GM18517 (cell line): ENCODE results near the gene RPL7A.
A peak's percentile ranks its signal among the peaks of the same experiment; 100 is the strongest.
"Not testable (repeated sequence)": the region's sequence is repeated elsewhere in the genome, so short reads cannot be mapped to it uniquely, and the experiment has no call there.

Source experiments
- ATAC-seq: cut with Tn5 transposase; IDR thresholded peaks from one replicate; pipeline ENCODE4 v1.9.1; 2021; ENCODE audit warnings: mild to moderate bottlenecking, moderate library complexity; ENCODE audit not compliant: unreplicated experiment

The RPL7A gene

GRCh38 chr9:133347985-133348717 lies at the start of gene RPL7A, which contains the start of gene MED22:
RPL7A (plus strand) TSS chr9:133348218; CDS start chr9:133348244, 26 bp downstream.
MED22 (minus strand) TSS chr9:133348131; CDS start chr9:133346662, 1,469 bp downstream.
- ATAC-seq, result peak; percentile 91

- ATAC-seq, result not testable (repeated sequence)
These were observed 48.0 kb upstream of the RPL7A start for GRCh38 chr9:133299996-133300395.

- ATAC-seq, result no peak
These were observed 46.5 kb upstream of the RPL7A start for GRCh38 chr9:133301253-133302230.

DNA sequence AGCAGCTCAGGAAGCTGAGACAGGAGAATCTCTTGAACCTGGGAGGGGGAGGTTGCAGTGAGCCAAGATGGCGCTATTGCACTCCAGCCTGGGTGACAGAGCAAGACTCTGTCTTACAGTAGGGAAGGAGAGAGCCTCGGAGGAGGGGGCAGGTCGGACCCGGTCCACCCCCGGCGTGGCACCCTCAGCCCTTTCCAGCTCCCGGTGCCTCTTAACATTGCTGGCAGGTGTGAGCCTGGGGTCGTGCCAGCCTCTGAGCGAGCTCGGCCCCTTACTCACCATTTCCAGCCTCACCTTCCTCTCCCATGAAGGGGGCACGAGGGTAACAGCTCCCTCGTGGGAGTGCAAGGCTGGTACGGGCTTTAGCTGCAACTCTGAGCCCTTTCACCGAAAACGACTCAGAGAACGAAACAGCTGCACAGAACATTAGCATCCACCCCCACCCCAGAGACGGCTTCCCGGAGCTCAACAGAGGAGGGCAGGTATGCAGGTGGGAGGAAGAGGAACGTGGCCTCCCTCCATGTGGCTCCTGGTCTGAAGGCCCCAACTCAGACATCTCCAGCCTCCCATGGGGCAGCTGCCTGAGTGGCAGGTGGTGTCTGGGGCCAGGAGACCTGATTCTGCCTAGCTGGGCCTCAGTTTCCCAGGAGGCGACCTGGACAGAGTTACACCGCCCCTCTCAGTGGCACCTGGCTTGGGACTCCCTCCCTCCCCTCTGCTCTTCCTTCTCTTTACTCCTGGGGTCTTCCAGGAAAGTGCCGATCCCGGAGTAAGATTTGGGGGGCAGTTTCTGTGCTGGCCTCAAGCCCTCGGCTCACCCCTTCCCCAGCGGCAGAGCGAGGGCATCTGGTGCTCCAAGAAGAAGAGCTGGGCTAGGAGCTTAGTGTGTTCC lies 44.5 kb upstream of the RPL7A start:
- ATAC-seq, result no peak

- no peak for ATAC-seq
These were observed 43.9 kb upstream of the RPL7A start for GRCh38 chr9:133304158-133304470.

DNA sequence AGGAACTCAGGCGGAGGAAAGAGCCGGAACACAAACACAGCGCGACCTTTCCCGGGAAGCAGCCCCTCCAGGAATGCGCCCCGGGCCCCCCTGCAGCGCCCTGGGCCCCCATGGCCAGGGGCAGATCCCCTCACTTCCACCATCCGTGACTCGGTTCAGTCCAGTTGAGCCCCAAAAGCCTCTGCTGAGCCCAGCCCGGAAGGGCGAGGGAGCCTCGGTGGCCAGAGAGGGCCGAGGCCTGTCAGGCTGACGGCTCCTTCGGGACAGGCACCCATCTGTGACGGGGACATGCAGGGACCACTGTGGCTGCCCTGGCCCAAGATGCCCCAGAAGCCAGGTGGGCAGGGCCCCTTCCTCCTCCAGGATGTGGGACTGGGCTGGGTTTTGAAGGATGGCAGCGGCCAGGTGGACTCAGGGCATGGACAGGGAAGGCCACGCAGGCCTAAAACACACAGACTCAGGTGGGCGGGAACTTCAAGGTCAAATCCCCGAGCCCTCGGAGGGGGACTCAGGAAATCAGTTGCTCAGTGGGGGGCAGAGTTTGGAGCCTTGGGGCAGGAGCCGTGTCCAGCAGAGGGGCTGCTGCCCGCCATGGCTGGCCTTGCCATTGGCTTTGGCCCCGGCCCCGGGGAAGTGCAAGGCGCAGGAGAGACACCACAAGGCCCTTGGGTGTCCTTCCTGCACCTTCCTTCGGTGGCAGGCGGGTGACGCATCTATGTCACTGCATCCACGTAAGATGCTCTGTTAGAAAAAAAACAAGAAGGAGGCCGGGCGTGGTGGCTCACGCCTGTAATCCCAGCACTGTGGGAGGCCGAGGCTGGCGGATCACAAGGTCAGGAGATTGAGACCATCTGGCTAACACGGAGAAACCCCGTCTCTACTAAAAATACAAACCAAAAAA lies 43.3 kb upstream of the RPL7A start:
- ATAC-seq, result no peak

GRCh38 chr9:133305731-133306130 lies 42.3 kb upstream of the RPL7A start:
- no peak for ATAC-seq

GRCh38 chr9:133306242-133307204 lies 41.5 kb upstream of the RPL7A start:
- ATAC-seq, result no peak

GRCh38 chr9:133307301-133307700 lies 40.7 kb upstream of the RPL7A start:
- no peak for ATAC-seq

DNA sequence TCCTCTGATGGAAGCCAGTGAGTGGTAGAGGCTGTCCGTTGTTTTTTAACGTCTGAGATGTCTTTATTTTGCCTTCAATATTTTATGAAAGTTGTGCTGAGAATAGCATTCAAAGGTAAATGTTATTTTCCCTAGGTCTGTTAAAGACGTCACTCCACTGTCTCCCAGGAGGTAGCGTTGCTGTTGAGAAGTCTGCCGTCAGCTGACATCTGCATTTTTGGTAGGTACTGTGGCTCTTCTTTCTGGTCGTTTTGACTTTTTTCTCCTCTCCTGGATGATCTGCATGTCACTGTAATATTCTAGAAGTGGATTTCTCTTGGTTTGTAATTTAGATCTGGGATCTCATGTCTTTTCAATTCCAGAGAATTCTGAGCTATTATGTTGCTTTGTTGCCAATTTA lies 38.4 kb upstream of the RPL7A start:
- no peak for ATAC-seq

DNA sequence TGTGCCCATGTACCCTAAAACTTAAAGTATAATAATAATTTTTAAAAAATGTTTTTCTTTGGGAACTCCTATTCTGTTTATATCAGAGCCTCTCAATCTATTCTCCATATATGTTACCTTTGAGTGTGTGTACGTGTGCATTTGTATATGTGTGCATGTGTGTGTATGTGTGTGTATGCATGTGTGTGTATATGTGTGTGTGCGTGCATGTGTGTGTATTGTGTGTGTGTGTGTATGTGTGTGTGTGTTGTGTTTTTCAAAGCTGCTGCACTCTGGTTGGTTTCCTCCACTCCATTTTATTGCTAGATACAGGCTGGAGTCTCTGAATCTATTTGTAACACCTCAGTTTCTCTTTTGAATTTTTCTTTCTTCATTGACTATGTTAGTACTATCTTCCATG lies 32.0 kb upstream of the RPL7A start:
- ATAC-seq, result no peak

DNA sequence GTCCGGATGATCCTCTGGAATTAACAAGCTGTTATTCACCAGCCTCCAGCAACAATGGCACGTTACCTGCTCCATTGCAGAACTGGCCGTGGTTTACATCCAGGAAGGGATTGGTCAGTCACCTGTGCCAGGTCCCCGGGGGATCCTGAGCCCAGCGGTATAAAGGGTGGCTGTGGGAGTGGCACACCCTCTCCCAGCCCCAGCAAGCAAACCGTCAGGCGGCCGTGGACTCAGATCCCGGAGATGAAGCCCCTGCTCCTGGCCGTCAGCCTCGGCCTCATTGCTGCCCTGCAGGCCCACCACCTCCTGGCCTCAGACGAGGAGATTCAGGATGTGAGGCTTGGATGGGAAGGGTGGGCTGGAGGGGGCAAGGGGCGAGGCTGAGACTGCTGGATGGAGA lies 30.5 kb upstream of the RPL7A start:
- not testable (repeated sequence) for ATAC-seq

GRCh38 chr9:133320421-133320881 lies 27.6 kb upstream of the RPL7A start:
- ATAC-seq, result no peak

DNA sequence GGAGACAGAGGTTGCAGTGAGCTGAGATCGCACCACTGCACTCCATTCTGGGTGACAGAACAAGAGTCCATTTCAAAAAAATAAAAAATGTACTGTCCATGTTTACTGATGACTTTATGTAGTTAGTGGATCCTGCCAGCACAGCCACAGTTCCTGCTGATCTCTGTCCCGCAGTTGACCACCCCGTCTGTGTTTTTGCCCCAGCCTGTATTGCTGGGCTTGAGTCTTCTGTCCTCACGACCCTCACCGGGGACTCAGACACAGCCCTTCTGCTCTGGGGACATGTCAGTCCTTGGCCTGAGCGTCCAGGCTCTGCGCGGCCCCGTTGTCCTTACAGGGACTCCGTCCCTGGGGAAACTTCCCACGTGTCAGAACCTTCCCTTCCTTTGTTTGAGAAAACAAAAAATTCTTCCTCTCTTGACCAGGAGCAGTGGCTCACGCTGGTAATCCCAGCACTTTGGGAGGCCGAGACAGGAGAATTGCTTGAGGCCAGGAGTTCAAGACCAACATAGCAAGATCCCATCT lies 26.5 kb upstream of the RPL7A start:
- ATAC-seq, result no peak

GRCh38 chr9:133322701-133323100 lies 25.3 kb upstream of the RPL7A start:
- no peak for ATAC-seq

GRCh38 chr9:133323211-133323610 lies 24.8 kb upstream of the RPL7A start:
- ATAC-seq, result no peak

DNA sequence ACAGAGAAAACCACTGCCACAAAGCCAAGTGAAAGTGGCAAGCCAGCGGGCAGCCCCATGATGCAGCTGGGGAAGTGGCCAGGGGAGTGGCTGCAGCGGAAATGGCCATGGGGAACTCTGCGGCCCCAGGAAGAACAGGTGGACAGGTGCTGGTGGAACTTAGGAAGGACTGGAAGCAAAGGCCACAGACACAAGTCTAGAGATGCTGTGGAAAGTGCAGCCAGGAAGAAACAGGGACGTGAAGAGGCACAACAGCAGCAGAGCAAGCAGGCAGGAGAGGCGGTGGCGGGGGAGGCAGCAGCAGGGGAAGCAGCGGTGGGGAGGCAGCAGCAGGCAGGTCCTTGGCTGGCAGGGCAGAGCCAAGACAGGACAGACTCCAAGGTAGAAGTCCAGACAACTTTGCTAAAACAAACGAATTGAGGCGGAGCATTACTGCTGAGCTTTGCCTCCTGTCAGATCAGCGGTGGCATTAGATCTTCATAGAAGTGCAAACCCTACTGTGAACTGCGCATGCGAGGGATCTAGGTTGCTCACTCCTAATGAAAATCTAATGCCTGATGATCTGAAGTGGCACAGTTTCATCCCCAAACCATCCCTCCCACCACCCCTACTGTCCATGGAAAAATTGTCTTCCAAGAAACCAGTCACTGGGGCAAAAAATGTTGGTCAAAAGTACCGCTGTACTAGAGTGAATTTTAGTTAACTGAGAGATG lies 23.9 kb upstream of the RPL7A start:
- ATAC-seq, result no peak

DNA sequence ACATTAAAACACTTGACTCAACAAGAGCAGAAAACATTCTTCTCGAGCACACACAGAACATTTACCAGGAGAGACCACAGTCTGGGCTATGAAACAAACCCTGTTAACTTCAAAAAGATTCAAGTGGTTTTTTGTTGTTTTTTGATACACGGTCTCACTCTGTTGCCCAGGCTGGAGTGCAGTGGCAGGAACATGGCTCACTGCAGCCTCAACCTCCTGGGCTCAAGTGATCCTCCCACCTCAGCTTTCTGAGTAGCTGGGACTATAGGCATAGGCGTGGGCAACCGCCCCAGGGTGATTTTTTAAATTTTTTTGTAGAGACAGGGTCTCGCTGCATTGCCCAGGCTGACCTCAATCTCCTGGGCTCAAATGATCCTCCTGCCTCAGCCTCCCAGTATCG lies 21.0 kb upstream of the RPL7A start:
- ATAC-seq, result not testable (repeated sequence)
